Kidney epithelial cell (primary cell): Measurements from ENCODE around the gene INTS1. TPM values are rescaled to one million over a fixed set of nuclear protein-coding genes. Genes with fewer than 3 reads are reported as not detected.

ENCODE experiments used
- DNase-seq: peaks from one replicate; pipeline ENCODE4 v3.0.0-alpha.2; 2010; ENCODE audit warnings: low read depth
- H3K27me3 ChIP-seq: 2 replicates; pipeline ENCODE4 v1.6.0; 2011; ENCODE audit warnings: low read length; ENCODE audit not compliant: control insufficient read depth, insufficient read depth
- H3K36me3 ChIP-seq: 2 replicates; pipeline ENCODE4 v1.5.1; 2011; ENCODE audit warnings: low read length; ENCODE audit not compliant: control insufficient read depth, insufficient read depth
- H3K4me3 ChIP-seq: 2 replicates; pipeline ENCODE4 v1.5.1; 2011; ENCODE audit warnings: low read depth, mild to moderate bottlenecking, control low read depth, low read length
- CTCF ChIP-seq: IDR thresholded peaks from 2 replicates; pipeline ENCODE4 v1.5.1; 2011; ENCODE audit warnings: mild to moderate bottlenecking, moderate library complexity, low read length, control low read depth, inconsistent platforms; ENCODE audit not compliant: insufficient read depth, poor library complexity, severe bottlenecking
- total RNA-seq: library from RNA; depleted of rRNA; stranded (reverse); fragments of >200 nt; gene quantifications from 2 replicates; pipeline ENCODE4 v1.2.3, GENCODE V29; 2015

Gene INTS1
- total RNA-seq, 1 donor from 2014 or later = 84.3 TPM

GRCh38 chr7:1535701-1536454 is 31.7 kb upstream of the INTS1 start:
- H3K36me3 ChIP-seq = no peaks in the 10 kb centered on the region
- H3K27me3 ChIP-seq = no peaks in the 10 kb centered on the region
- no peak for TF ChIP-seq CTCF
- no peak overlapping the region for H3K4me3 ChIP-seq
- no peak for DNase-seq

DNA sequence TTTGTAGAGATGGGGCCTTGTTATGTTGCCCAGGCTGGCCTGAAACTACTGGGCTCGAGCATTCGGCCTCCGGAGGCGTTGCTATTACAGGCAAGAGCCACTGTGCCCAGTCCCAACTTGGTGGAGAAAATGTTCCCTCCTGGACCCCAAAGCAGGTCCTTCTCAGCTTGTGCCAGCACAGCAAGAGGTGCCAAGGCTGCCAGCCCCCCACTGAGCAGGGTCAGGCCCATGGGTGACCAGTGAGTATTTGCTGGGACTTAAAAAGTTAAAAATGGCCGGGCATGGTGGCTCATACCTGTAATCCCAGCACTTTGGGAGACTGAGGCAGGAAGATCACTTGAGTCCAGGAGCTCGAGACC is 30.9 kb upstream of the INTS1 start:
- no peak for DNase-seq
- H3K27me3 ChIP-seq = no peaks in the 10 kb centered on the region
- H3K36me3 ChIP-seq = no peaks in the 10 kb centered on the region
- no peak for TF ChIP-seq CTCF
- H3K4me3 ChIP-seq = no peak overlapping the region

- DNase-seq = no peak
- no peak overlapping the region for H3K4me3 ChIP-seq
- no peaks in the 10 kb centered on the region for H3K27me3 ChIP-seq
- H3K36me3 ChIP-seq = no peaks in the 10 kb centered on the region
- no peak for TF ChIP-seq CTCF
Observed at GRCh38 chr7:1534330-1535099, 30.3 kb upstream of the INTS1 start.

DNA sequence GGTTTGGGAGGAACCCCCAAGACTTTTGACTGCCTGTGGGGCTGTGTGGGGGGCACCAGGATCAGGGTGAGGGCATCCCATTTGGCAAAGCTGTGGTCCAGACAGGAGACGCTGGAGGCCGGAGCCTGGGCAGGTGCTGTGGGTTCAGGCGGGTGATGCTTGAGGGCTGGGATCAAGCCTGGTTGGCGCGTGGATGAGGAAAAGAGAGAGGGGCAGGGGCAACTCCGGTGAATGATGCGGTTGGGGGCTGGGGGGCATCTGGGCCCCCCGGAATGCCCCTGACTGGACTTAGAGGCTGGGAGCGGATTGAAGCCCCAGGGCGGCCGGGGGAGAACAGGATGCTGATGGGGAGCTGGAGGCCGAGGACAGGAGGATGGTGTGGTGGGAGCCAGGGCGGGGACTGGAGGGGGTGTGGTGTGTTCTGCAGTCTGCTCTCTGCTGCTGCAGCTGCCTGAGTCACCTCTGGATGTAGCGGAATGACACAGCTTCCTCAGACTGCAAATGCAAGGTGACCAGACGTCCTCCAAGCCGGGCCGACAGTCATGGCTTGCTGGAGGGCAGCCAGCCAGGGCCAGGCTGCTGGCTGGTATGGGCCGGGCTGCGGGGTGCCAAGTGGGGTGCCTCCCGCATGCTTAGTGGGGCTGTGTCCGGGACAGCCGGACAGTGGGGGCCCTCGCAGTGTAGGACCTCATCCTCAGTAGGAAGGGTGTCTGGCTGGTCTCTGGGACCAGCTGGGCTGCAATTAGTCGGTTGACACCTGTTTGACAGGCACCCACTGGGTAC is 29.5 kb upstream of the INTS1 start:
- H3K27me3 ChIP-seq = no peaks in the 10 kb centered on the region
- no peak overlapping the region for H3K4me3 ChIP-seq
- peak; percentile 83 for DNase-seq
- no peaks in the 10 kb centered on the region for H3K36me3 ChIP-seq
- TF ChIP-seq CTCF = no peak

- Histone ChIP-seq H3K36me3 (no peaks in the 10 kb centered on the region), H3K4me3 (no peak overlapping the region), H3K27me3 (no peaks in the 10 kb centered on the region)
- DNase-seq = no peak
- no peak for TF ChIP-seq CTCF
Observed at GRCh38 chr7:1533255-1533546, 29.0 kb upstream of the INTS1 start.
